Neural cell (in vitro differentiated cells): ENCODE results near the gene MTG1.

ENCODE experiments used
- CTCF ChIP-seq: fragments of 450-650 bp; IDR thresholded peaks from 2 replicates; pipeline ENCODE4 v1.5.1; 2014; ENCODE audit warnings: antibody characterized with exemption, mild to moderate bottlenecking, moderate library complexity; ENCODE audit not compliant: poor library complexity, severe bottlenecking
- EP300 ChIP-seq: fragments of 450-650 bp; conservative IDR thresholded peaks from 2 replicates; pipeline ENCODE4 v1.6.1; 2014; ENCODE audit warnings: antibody characterized with exemption, mild to moderate bottlenecking, moderate library complexity; ENCODE audit not compliant: poor library complexity, severe bottlenecking
- EZH2 ChIP-seq: fragments of 200-600, 300-800 bp; shearing (Covaris generic), sonication (generic); IDR thresholded peaks from 2 replicates; pipeline ENCODE4 v1.6.1; 2014; ENCODE audit warnings: antibody characterized with exemption, low read length, borderline replicate concordance, mild to moderate bottlenecking; ENCODE audit not compliant: insufficient read depth, poor library complexity, severe bottlenecking
- POLR2AphosphoS5 ChIP-seq: IDR thresholded peaks from 2 replicates; pipeline ENCODE4 v1.6.1; 2012
- SMC3 ChIP-seq: fragments of 450-650 bp; conservative IDR thresholded peaks from 2 replicates; pipeline ENCODE4 v1.6.1; 2014; ENCODE audit warnings: antibody characterized with exemption, mild to moderate bottlenecking, moderate library complexity; ENCODE audit not compliant: poor library complexity
- TAF1 ChIP-seq: IDR thresholded peaks from 2 replicates; pipeline ENCODE4 v1.6.1; 2012; ENCODE audit warnings: low read depth

GRCh38 chr10:133466683-133467275, 72.8 kb downstream of the MTG1 start:
- TF ChIP-seq EZH2, result no peak
- TF ChIP-seq CTCF, result no peak
- TF ChIP-seq SMC3, result no peak
- no peak for TF ChIP-seq POLR2AphosphoS5
- TF ChIP-seq TAF1, result no peak
- no peak for TF ChIP-seq EP300
